Left renal pelvis (tissue), 4 donors: Measurements from ENCODE around the gene STRN. TPM values are rescaled to one million over a fixed set of nuclear protein-coding genes. Genes with fewer than 3 reads are reported as not detected.
"Not testable (repeated sequence)": the region's sequence is repeated elsewhere in the genome, so short reads cannot be mapped to it uniquely, and the experiment has no call there.

ENCODE experiments used
- DNase-seq, 4 donors: peaks; one replicate each; pipeline ENCODE4 v3.0.0-alpha.2; 2013; ENCODE audit warnings: low read depth in 4 of 4, low spot score in 3 of 4
- polyA plus RNA-seq, 4 donors: library from polyadenylated mRNA; unstranded; fragments of 120-200 nt; gene quantifications; one replicate each; pipeline ENCODE4 v1.2.1, GENCODE V29; 2013; ENCODE audit not compliant: insufficient read length in 4 of 4

The STRN gene
- polyA plus RNA-seq, 4 donors, result 19.1 to 26.7 (median 21.8) TPM

- no peak for DNase-seq
Observed at GRCh38 chr2:36912695-36913094, 53.6 kb downstream of the STRN start.

- no peak for DNase-seq
Observed at GRCh38 chr2:36911012-36911411, 55.3 kb downstream of the STRN start.

- no peak for DNase-seq
Observed at GRCh38 chr2:36906277-36906676, 60.1 kb downstream of the STRN start.

- no peak for DNase-seq
Observed at GRCh38 chr2:36904636-36905035, 61.7 kb downstream of the STRN start.

GRCh38 chr2:36902385-36903120 is 63.8 kb downstream of the STRN start:
- DNase-seq, result no peak

GRCh38 chr2:36892805-36893204 is 73.5 kb downstream of the STRN start:
- no peak for DNase-seq

- no peak for DNase-seq
Observed at GRCh38 chr2:36889795-36890194, 76.5 kb downstream of the STRN start.

- not testable (repeated sequence) for DNase-seq
Observed at GRCh38 chr2:36887095-36887494, 79.2 kb downstream of the STRN start.

GRCh38 chr2:36886664-36887063 is 79.7 kb downstream of the STRN start:
- DNase-seq, result no peak

GRCh38 chr2:36885605-36886004 is 80.7 kb downstream of the STRN start:
- no peak for DNase-seq

GRCh38 chr2:36882532-36882931 is 83.8 kb downstream of the STRN start:
- no peak for DNase-seq

GRCh38 chr2:36881816-36882215 is 84.5 kb downstream of the STRN start:
- no peak for DNase-seq

GRCh38 chr2:36878429-36878828 is 87.9 kb downstream of the STRN start:
- no peak for DNase-seq

GRCh38 chr2:36871068-36871707 is 95.1 kb downstream of the STRN start:
- no peak for DNase-seq

GRCh38 chr2:36869606-36870005 is 96.7 kb downstream of the STRN start:
- DNase-seq, result no peak

- no peak for DNase-seq
Observed at GRCh38 chr2:36861896-36862295, 104.4 kb downstream of the STRN start.

- DNase-seq, result no peak
Observed at GRCh38 chr2:36859366-36859792, 107.0 kb downstream of the STRN start.

- DNase-seq, result no peak
Observed at GRCh38 chr2:36858551-36859365, 107.6 kb downstream of the STRN start.

- DNase-seq, result no peak
Observed at GRCh38 chr2:36857713-36858112, 108.6 kb downstream of the STRN start.

- no peak for DNase-seq
Observed at GRCh38 chr2:36855429-36855828, 110.9 kb downstream of the STRN start.

- no peak for DNase-seq
Observed at GRCh38 chr2:36854241-36854640, 112.1 kb downstream of the STRN start.
